GOT3 (cell line): ENCODE data around the gene GLIS1.
"Not testable (repeated sequence)": the region's sequence is repeated elsewhere in the genome, so short reads cannot be mapped to it uniquely, and the experiment has no call there.

ENCODE experiments used
- DNase-seq: peaks from one replicate; lab custom pipeline; 2025; ENCODE audit warnings: mixed read lengths; lab: John Stamatoyannopoulos, UW

The GLIS1 gene

DNA sequence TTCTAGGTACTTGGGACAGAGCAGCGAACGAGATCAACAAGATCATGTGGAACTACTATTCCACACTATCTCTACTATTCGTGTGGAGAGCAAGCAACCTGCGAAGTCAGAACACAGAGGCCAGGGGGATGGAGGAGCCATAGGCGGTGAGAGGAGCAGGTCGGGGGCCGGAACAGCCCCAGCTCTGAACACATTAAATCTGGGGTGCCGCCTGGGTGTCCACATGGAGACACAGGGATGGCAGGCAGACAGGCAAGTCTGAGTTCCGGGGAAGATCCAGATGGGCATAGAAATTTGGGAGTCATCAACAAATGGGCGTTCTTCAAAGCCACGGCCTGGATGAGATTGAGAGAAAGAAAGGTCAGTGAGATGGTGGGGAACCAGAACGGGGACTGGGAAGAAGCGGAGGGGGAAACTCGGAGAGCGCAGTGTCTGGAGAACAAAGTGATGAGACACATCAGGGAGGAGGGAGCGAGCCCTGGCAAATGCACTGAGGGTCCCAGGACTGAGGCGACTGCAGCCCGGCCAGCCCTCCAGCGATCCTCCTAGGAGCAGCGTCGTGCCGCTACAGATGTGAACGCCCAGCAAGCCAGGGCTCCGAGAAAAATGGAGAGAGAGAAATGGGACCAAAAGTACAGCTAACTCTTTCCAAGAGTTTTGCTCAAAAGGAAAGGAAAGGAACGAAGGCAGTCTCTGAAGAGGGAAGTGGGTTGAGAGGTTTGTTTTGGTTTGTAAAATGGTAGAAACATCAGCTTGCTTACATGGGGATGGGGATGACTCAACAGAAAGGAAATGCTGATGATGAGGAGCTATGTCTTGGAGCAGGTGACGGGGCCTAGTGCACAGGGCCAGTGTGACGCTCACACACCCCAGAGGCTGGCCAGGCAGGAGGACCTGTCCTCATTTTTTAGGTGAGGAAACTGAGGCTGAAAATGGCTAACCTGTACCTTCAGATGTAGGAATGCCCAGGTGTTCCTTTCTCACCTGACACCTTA is 84.5 kb downstream of the GLIS1 start:
- no peak for DNase-seq

DNA sequence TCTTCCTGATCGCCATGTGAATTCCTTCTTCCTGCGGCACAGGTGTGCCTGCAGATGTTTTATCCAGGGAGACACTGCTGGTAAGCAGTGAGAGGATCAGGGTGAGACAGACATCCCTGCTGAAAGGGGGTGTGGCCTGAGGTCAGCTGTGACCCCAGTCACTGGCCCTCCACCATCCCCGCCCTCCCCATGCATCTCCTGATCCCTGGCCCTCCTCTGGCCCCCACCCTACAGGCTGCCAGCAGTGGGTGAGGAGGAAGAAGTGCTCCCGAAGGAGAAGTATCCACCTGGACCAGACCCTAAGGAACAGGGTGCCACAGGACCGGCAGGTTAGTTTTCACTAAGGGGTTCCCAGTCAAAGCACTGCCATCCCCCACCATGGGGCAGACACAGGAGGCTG is 85.3 kb downstream of the GLIS1 start:
- no peak for DNase-seq

DNA sequence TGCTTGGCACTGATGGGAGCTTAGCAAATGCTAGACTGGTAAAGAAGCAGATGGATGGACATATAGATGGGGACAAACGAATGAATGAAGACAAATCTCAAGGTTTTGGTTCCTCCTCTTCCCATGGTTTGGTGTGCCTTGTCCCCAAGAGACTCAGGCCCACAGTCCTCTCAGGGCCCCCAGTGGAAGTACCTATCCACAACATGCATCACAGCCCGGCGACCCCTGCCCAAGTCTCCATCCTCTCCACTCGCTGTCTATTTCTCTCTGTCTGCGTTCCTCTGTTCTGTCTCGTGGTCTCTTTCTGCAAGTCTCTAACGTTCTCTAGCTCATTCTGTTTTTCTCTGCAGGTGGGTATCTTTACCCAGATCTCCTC is 85.8 kb downstream of the GLIS1 start:
- DNase-seq: no peak

DNA sequence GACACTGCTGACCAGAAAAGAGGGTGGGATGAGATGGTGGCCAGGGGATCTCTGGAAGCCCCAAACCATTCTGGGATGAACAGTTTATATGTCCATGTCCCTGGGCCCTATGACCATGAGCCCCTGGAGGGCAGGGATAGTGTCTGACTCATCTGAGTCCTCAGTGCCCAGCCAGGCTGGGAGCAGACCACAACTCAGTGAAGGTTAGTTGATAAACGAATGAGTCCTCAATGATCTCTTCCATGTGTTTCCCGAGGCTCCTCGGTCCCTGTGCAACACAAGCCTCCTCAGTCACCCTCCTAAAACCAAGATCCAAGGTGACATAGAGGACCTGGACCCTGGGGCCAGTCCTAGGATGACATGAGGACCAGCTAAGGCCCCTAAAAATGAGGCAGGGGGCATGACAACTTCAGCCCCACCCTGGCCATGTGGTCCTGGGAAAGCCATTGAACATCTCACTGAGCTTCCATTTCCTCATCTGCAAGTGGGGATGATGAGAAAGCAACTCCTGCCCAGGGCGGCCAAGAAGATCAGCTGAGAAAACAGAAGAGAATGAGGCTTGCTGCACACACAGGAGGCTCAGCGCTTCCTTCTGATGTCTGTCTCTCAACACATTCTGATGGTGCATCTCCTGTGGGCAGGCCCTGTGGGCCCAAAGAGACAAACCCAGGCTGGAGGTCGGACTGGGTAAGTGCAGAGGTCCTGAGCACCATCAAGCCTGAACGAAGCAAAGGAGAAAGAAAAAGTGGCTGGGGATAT is 86.3 kb downstream of the GLIS1 start:
- DNase-seq: no peak

DNA sequence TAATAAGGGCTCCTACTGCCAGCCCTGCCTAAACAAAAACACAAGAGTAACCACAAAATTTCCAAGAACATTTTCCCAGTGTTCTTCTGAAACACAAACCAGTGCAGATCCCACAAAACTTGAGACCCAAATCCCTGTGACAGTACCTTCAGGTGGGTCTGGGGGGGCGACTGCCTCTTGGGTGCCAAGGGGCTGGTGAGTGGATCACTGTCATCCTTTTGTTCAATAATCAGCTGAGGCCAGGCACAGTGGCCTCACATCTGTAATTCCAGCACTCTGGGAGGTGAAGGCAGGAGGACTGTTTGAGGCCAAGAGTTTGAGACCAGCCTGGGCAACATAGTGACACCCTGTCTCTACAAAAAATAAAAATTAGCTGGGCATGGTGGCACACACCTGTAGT is 87.6 kb downstream of the GLIS1 start:
- no peak for DNase-seq

DNA sequence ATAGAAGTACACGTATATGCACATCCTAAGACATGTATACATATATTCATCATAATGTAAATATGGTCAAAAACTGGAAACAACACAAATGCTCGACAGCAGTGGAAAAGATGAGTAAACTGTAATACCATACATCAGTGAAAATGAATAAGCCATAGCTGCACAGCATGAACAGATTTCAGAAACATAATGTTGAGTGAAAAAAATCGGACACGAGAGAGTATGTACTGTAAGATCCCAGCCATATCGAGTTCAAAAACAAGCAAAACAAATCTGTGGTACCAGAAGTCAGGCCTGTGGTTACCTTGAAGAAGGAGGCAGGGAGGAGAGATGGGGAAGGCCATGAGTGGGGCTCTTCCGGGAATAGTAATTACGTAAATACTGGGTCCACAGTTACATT is 90.4 kb downstream of the GLIS1 start:
- DNase-seq: no peak

DNA sequence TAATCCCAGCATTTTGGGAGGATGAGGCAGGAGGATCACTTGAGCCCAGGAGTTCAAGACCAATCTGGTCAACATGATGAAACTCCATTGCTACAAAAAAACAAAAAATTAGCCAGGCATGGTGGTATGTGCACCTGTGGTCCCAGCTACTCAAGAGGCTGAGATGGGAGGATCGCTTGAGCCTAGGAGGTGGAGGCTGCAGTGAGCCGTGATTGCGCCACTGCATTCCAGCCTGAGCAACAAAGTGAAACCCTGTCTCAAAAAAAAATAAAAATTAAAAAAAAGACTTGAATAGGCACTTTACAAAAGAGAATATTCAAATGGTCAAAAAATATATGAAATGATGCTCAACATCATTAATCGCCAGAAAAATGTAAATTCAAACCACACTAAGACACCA is 91.0 kb downstream of the GLIS1 start:
- DNase-seq: not testable (repeated sequence)

DNA sequence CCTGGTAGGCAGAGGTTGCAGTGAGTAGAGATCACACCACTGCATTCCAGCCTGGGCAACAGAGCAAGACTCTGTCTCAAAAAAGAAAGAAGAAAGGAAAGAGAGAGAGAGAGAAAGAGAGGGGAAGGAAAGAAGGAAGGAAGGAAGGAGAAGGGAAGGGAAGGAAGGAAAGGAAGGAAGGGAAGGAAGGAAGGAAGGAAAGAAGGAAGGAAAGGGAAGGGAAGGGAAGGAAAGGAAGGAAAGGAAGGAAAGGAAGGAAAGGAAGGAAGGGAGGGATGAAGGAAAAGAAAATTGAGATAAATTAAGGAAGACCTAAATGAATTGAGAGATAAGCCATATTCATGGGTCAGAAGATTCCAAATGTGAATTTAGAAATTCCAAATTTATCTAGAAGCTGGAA is 92.2 kb downstream of the GLIS1 start:
- DNase-seq: no peak

DNA sequence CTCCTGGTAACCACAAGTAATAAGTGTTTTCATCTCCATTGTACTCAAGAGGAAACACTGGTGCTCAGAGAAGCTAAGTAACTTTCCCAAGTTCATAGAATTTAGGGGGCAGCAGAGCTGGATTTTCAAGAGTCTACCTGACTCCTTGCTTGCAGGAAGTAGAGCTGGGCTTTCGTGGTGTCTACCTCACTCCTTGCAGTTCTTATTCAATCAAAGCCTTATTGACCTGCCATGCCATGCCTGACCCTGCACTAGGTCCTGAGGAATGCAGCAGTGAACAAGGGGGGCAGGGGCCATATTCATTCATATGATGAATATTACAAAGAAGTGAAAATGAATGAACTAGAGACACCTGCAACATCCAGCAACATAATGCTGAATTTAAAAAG is 93.3 kb downstream of the GLIS1 start:
- no peak for DNase-seq

DNA sequence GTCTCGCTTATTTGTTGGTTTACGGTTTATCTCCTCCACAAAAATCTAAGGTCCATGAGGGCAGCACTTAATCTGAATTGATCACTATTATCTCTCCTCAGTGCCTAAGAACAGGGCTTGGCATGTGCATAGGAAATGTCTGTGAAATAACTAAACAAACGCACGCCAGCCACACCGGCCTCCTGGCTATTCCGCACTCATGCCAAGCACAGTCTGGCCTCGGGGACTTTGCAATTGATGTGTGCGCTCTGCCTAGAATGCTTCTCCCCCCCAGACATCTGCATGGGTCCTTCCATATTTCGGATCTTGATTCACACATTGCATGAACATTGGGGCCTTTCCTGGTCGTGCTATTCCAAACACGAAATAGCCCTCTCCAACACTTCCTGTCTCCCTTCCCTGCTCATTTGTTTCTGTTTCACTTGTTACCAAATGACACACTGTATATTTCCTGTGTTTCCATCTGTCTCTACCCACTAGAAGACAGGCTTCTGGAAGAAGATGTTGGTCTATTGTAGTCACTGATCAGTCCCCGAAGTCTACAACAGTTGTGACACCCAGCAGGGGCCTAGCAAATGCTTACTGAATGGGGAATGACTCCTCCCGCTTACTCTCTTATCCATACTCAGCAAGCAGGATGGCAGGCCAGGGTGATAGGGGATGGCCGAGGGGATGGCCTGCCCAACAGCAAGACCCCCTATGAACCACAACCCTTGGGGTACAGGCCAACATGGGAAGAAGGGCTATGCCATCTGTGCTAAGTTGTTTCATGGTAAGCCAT is 93.9 kb downstream of the GLIS1 start:
- DNase-seq: no peak

DNA sequence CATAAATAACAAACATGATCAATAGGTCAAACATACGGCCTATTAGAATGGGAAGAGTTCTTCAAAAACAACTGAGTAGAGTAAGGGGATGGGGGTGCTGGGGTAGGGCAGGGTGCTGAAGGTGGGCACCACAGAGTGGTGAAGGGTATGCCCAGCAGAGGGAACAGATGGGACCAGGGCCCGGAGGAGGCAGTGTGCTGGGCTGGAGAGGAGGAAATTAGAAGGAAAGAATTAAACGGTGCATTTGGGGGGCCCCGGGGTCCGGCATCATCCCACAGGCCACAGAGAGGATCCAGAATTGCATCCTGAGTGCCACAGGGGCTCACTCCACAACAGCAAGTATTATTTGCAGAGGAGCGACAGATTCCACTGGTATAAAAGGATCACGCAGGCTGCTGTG is 94.5 kb downstream of the GLIS1 start:
- no peak for DNase-seq

DNA sequence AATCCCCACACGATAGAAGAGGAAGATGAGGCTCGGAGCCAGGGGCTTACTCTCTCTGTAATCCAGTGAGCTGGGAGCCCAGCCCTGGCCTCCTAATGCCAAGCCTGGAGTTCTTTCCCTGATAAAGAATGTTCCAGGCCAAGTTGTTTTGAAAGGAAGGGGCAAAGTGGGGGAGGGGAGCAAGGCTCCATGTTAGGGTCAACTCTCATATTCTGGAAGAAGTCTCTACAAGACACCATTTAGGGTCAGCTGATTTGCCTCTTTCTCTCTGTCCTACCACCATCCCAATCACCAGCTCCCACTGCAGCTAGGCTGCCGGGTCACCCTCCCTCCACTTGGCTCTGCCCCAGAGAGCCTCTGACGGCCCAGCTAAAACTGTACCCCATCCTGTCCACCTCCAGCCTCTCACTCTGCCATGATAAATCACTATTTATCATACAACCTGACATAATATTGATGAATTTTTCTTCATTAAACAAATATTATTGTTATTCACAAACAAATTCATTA is 95.0 kb downstream of the GLIS1 start:
- DNase-seq: no peak

DNA sequence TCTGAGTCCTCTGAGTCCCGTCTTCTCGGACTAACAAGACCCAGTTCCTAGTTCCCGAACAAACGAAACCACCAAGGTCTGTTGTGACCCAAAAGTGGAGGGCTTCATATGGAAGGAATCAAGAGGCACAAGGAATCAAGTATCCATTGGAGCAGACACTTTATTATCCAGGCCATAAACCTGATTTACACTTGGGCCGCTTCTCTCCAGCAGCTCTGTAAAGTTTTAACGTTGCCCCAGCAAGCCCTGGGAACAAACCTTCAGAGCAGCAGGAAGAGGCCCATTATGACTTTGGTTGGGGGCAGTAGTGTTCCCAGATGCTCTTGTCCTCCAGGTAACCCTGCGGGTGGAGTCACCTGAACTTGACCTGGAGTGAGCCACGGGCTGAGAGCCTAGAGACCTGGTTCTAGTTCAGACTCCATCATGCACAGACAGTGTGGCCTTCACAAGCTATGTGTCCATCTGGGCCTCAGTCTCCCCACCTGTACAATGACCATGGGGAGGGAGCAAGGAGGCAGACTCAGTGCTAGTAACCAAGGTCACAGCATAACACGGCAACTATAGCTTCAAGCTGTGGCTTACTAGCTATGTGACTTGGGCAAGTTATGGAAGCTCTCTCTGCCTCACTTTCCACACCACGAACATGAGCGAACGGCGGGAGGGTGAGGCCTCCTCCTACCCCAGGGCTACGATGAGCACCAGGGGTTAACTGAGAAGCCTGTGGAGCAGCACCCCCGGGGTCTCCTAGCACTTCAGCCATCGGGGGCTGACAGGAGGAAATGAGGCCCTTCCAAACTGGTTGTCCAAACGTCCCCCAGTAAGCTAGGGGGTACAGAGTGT is 95.7 kb downstream of the GLIS1 start:
- DNase-seq: no peak

DNA sequence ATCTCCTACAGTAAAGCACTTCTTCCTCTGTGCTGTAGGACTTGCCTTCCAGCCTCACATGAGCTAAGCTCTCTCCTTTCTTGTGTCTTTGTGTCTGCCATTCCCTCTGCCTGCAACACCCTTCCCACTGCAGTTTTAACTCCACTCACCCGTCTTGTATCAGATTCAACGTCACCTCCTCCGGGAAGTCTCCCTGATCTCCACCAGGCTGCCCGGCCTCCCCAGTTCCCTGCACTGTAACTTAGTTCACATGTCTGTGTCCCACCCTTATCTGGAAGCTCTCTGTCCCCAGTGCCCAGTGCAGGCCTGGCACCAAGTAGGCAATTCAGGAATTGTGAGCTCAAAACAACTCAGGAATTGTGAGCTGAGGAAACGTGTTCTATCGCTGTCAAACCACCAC is 96.4 kb downstream of the GLIS1 start:
- DNase-seq: no peak

DNA sequence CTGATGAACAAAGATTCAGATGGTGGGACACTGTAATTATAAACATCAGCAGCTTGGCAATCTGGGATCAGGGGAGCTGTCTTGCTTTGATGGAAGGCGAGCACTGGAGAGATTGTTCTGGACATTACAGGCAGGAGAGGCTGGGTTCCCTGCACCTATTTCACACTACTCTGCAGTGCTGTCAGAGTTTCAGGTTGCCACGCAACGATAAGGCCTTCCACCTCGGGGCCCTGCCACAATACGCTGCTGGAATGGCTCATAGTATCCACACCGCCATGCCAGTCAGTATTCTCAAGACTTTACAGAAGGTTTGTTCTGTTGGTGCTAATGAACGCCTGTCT is 96.8 kb downstream of the GLIS1 start:
- no peak for DNase-seq

DNA sequence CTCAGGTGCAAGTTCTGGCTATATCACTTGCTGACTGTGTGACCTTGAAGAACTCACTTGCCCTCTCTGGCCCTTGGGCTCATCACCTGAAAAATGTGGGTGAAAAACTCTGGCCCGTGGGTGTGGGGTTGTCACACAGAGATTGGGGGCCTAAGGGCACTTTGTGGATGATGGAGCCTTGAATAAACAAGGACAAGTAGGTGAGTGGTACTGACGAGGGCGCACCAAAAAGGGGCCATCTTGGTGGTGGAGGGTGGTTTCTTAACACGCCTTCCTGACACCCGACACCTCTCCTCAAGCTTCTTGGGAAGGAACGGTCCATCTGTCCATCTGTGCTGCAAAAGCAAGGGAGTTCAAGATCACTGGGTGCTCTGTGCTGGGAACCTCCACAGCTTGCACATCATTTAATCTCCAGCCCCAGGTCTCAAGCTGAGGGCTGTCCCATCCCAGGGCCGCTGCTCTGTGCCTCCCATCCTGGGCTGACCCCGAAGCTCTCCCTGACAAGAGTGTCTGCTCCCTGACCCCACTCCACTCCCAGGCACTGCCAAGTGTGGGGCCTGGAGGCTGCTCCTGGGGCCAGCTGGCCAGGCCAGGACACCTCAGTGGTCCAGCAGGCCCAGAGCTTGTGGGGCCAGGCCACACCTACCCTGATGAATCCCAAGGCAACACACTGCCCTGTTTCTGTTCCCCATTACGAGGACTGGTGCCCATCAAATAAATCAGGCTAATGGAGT is 97.3 kb downstream of the GLIS1 start:
- DNase-seq: no peak

DNA sequence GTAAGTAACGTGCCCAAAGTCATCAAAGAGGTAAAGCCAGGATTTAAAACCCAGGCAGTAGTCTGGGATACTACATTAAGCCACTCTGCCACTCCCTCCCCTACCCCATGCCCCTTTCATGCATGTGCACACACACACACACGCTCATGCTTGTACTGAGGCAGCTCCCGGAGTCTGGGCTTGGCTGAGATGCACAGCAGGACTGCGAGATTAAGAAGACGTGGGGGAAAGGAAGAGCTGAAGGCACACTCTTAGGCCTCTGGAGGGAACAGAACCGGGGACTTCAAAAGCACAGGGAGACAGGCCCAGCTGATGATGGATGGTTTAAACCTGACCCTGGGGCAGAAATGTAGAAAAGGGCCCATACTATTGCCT is 98.3 kb downstream of the GLIS1 start:
- no peak for DNase-seq

DNA sequence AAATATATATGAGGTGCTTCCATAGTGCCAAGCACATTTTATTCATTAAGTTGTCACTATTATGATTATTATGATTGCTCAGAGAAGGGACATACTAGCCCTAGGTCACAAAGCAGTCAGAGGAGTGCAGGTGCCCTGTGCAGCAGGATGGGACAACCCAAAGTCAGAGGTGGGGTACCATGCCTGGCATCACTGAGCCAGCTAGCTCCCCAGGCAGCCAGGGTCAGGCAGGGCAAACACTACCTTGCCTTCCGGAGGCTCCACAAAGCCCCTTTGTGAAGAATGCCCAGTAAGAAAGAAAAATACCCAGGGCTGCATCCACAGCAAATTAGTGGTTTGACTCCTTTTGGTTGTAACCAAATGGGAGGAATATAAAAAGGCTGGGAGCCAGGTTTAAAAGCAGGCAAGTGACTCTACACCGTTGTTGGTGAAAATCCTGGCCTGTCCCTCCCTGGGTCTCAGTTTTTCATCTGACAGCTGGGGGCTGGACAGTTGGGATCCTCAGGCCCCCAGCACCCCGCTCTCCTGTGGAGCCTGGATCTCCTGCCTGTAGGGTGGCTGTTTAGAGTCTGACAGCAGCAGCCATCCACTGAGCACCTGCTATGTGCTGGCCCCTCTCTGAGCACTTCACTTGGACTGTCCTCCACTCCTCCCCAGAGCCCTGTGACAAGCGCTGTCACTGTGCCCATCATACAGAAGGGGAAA is 98.8 kb downstream of the GLIS1 start:
- DNase-seq: no peak

DNA sequence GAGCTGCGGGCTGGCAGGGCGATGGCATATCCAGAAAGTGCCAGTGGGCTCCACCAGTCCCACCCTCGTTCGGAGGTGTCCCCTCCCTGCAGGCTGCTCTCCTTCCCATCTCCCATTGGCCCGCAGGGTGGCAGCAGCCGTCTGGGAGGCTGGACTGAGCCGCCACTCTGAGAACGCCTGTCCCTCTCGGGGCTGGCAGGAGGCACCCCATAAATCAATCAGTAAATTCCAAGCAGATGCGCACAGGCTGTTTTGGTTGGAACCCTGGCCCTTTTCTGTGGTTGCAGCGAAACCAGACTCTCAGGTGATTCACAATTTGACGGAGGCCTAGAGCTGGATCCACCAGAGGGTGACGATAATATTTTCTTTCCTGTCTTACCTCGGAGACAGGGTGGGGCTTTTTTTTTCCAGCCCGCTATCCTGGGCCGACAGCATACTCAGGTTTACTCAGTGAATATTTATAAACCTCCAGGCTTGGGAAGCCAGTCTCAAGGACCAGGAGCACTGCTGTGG is 99.7 kb downstream of the GLIS1 start:
- no peak for DNase-seq
